Sigmoid colon (tissue), 7 donors: ENCODE results near the gene SLC12A4. TPM values are rescaled to one million over a fixed set of nuclear protein-coding genes. Genes with fewer than 3 reads are reported as not detected.
A peak's percentile ranks its signal among the peaks of the same experiment; 100 is the strongest.

Source experiments
- DNase-seq: peaks from one replicate; pipeline ENCODE4 v3.0.0-alpha.2; 2019
- H3K27ac ChIP-seq, 4 donors: fragments of 200-600 bp; sonication (generic); one replicate each; pipeline ENCODE4 v1.5.1; 2016 to 2019; ENCODE audit warnings: mild to moderate bottlenecking in 1 of 4
- H3K27me3 ChIP-seq, 3 donors: fragments of 200-600 bp; sonication (generic); one replicate each; pipeline ENCODE4 v1.5.1; 2019; ENCODE audit warnings: mild to moderate bottlenecking in 1 of 3
- H3K36me3 ChIP-seq, 4 donors: fragments of 200-600 bp; sonication (generic); one replicate each; pipeline ENCODE4 v1.5.1; 2016 to 2019
- H3K4me1 ChIP-seq, 4 donors: fragments of 200-600 bp; sonication (generic); one replicate each; pipeline ENCODE4 v1.5.1; 2017 to 2019
- H3K4me3 ChIP-seq, 4 donors: fragments of 200-600 bp; sonication (generic); one replicate each; pipeline ENCODE4 v1.5.1; 2017 to 2019; ENCODE audit warnings: mild to moderate bottlenecking in 2 of 4, moderate library complexity in 1 of 4
- H3K9me3 ChIP-seq, 4 donors: fragments of 200-600 bp in 3 of 4; sonication (generic) in 3 of 4; one replicate each; pipeline versions ENCODE4 v1.5.1 to v1.6.1; 2013 to 2019
- CTCF ChIP-seq, 4 experiments: fragments of 450-650 bp in 3 of 4; fragments of 200-600 bp in 1 of 4; IDR thresholded peaks; one replicate each; pipeline ENCODE4 v1.5.1; 2016 to 2019; ENCODE audit warnings: antibody characterized with exemption in 4 of 4, mild to moderate bottlenecking in 3 of 4, moderate library complexity in 2 of 4
- EP300 ChIP-seq, 4 donors: sonication (generic); formaldehyde crosslinking; IDR thresholded peaks; one replicate each; pipeline ENCODE4 v1.6.1; 2017; ENCODE audit warnings: antibody characterized with exemption in 4 of 4
- POLR2A ChIP-seq, 2 donors: fragments of 450-650 bp; IDR thresholded peaks; one replicate each; pipeline ENCODE4 v1.6.1; 2016; ENCODE audit warnings: antibody characterized with exemption in 2 of 2, mild to moderate bottlenecking in 2 of 2, moderate library complexity in 2 of 2
- POLR2AphosphoS5 ChIP-seq, 4 donors: sonication (generic); formaldehyde crosslinking; IDR thresholded peaks; one replicate each; pipeline ENCODE4 v1.6.1; 2017; ENCODE audit warnings: antibody characterized with exemption in 4 of 4
- WGBS, 2 donors: extraction: QIAGEN DNeasy Blood & Tissue Kit; methylation state at CpG; one replicate each; pipeline ENCODE4 v1.1.7; 2013; 5-methylcytosine and 5-hydroxymethylcytosine counted together
- intact Hi-C: fragments of 100-400 bp; cut with DNase I; formaldehyde crosslinking; loops from one replicate; pipeline ENCODE4 v1.15.1; 2023
- polyA plus RNA-seq, 3 donors: library from polyadenylated mRNA; stranded (reverse); fragments of 200-250 nt; gene quantifications; one replicate each; pipeline ENCODE4 v1.2.3, GENCODE V29; 2013
- total RNA-seq, 4 donors: library from RNA; depleted of rRNA; stranded (reverse); fragments of >200 nt; gene quantifications; one replicate each; pipeline ENCODE4 v1.1.0, GENCODE V29; 2016
- donor health status: healthy with polysubstance abuse.
- donor health status: Bipolar disorder and iron deficiency.
- donor health status: healthy.

The SLC12A4 gene
- total and polyA plus RNA-seq, 7 donors, result 3.0 to 77.0 (median 27.6) TPM

- Histone ChIP-seq H3K4me3 (no peak overlapping the region), H3K4me1 (peaks cover 0 to 19% (median 14%) of the 10 kb centered on the region in 4 donors), H3K36me3 (no peaks in the 10 kb centered on the region), H3K27ac (no peak overlapping the region), H3K9me3 (no peaks in the 10 kb centered on the region), H3K27me3 (no peaks in the 10 kb centered on the region)
- WGBS, 2 donors, result 84 to 93% methylated on average over 9 of the region's 9 CpGs
- TF ChIP-seq CTCF (IDR thresholded peaks at IDR 0.05), result no peak
- no peak for TF ChIP-seq POLR2A (IDR thresholded peaks at IDR 0.05)
- TF ChIP-seq POLR2AphosphoS5 (IDR thresholded peaks at IDR 0.05), result no peak
- no peak for TF ChIP-seq EP300 (IDR thresholded peaks at IDR 0.05)
- intact Hi-C loops, result no loop called here
- no peak for DNase-seq
Measured at GRCh38 chr16:67971111-67971510, 2.7 kb upstream of the SLC12A4 start.

- no peak for TF ChIP-seq EP300 (IDR thresholded peaks at IDR 0.05)
- TF ChIP-seq POLR2AphosphoS5 (IDR thresholded peaks at IDR 0.05), result no peak
- no peak for TF ChIP-seq POLR2A (IDR thresholded peaks at IDR 0.05)
- no peak for TF ChIP-seq CTCF (IDR thresholded peaks at IDR 0.05)
- peak overlapping the region; percentile 93 to 99 (median 96) for H3K27ac ChIP-seq
- no peak for DNase-seq
- no peaks in the 10 kb centered on the region for H3K36me3 ChIP-seq
- WGBS, 2 donors, result 30 to 49% methylated on average over 40 of the region's 40 CpGs
- no peaks in the 10 kb centered on the region for H3K9me3 ChIP-seq
- no peaks in the 10 kb centered on the region for H3K27me3 ChIP-seq
- H3K4me1 ChIP-seq, result peaks cover 0 to 35% (median 31%) of the 10 kb centered on the region in 4 donors
- intact Hi-C loops, result no loop called here
- peak overlapping the region; percentile 71 to 97 (median 84) for H3K4me3 ChIP-seq
Measured at GRCh38 chr16:67969254-67970039, 1.0 kb upstream of the SLC12A4 start.

GRCh38 chr16:67967958-67968399 lies 458 bp downstream of the SLC12A4 start:
- Histone ChIP-seq H3K27me3 (no peaks in the 10 kb centered on the region), H3K27ac (peak overlapping the region; percentile 93 to 99 (median 96)), H3K4me1 (peaks cover 0 to 50% (median 45%) of the 10 kb centered on the region in 4 donors), H3K9me3 (no peaks in the 10 kb centered on the region), H3K36me3 (peaks cover 0 to 4% (median 2%) of the 10 kb centered on the region in 4 donors), H3K4me3 (peak overlapping the region; percentile 71 to 97 (median 84))
- 2 to 5% methylated on average over 45 of the region's 45 CpGs for WGBS, 2 donors
- no peak for DNase-seq
- TF ChIP-seq POLR2AphosphoS5 (IDR thresholded peaks at IDR 0.05) (no peak), CTCF (IDR thresholded peaks at IDR 0.05) (no peak), POLR2A (IDR thresholded peaks at IDR 0.05) (no peak), EP300 (IDR thresholded peaks at IDR 0.05) (no peak)
- intact Hi-C loops, result no loop called here

GRCh38 chr16:67967183-67967957 lies 1.1 kb downstream of the SLC12A4 start:
- TF ChIP-seq CTCF (IDR thresholded peaks at IDR 0.05) (no peak), POLR2AphosphoS5 (IDR thresholded peaks at IDR 0.05) (no peak), POLR2A (IDR thresholded peaks at IDR 0.05) (no peak), EP300 (IDR thresholded peaks at IDR 0.05) (no peak)
- intact Hi-C loops, result no loop called here
- H3K4me3 ChIP-seq, result peak overlapping the region; percentile 71 to 97 (median 84)
- WGBS, 2 donors, result 32 to 54% methylated on average over 18 of the region's 18 CpGs
- peaks cover 0 to 10% (median 9%) of the 10 kb centered on the region in 4 donors for H3K36me3 ChIP-seq
- H3K9me3 ChIP-seq, result no peaks in the 10 kb centered on the region
- H3K4me1 ChIP-seq, result peaks cover 0 to 54% (median 46%) of the 10 kb centered on the region in 4 donors
- no peaks in the 10 kb centered on the region for H3K27me3 ChIP-seq
- peak overlapping the region; percentile 93 to 99 (median 96) for H3K27ac ChIP-seq
- no peak for DNase-seq
